H9 (cell line): ENCODE measurements around the gene WASHC2A. TPM values are rescaled to one million over a fixed set of nuclear protein-coding genes. Genes with fewer than 3 reads are reported as not detected.
"Not testable (repeated sequence)": the region's sequence is repeated elsewhere in the genome, so short reads cannot be mapped to it uniquely, and the experiment has no call there.

Experiments
- DNase-seq: peaks from one replicate; pipeline ENCODE4 v3.0.0-alpha.2; 2017
- H2AFZ ChIP-seq: one replicate; pipeline ENCODE4 v1.6.1; 2013; ENCODE audit warnings: mild to moderate bottlenecking, low read length, control low read depth, moderate library complexity
- H2AK5ac ChIP-seq: 2 replicates; pipeline ENCODE4 v1.6.1; 2013; ENCODE audit warnings: low read length, control low read depth, mixed read lengths; ENCODE audit not compliant: insufficient read length
- H2BK120ac ChIP-seq: one replicate; pipeline ENCODE4 v1.6.1; 2013; ENCODE audit warnings: low read depth, mild to moderate bottlenecking, low read length, control low read depth, inconsistent platforms; ENCODE audit not compliant: poor library complexity, severe bottlenecking
- H2BK12ac ChIP-seq: 2 replicates; pipeline ENCODE4 v1.6.1; 2013; ENCODE audit warnings: low read length, control low read depth, mixed read lengths, low read depth; ENCODE audit not compliant: insufficient read length
- H2BK15ac ChIP-seq: 2 replicates; pipeline ENCODE4 v1.6.1; 2013; ENCODE audit warnings: low read depth, low read length, control low read depth
- H2BK20ac ChIP-seq: one replicate; pipeline ENCODE4 v1.6.1; 2013; ENCODE audit warnings: low read depth, mild to moderate bottlenecking, low read length, control low read depth, inconsistent platforms; ENCODE audit not compliant: poor library complexity, severe bottlenecking
- H2BK5ac ChIP-seq: 2 replicates; pipeline ENCODE4 v1.6.1; 2013; ENCODE audit warnings: low read length, control low read depth, mixed read lengths; ENCODE audit not compliant: insufficient read length
- H3K14ac ChIP-seq: 2 replicates; pipeline ENCODE4 v1.6.1; 2013; ENCODE audit warnings: low read length, control low read depth; ENCODE audit not compliant: insufficient read depth
- H3K18ac ChIP-seq: 2 replicates; pipeline ENCODE4 v1.6.1; 2013; ENCODE audit warnings: low read depth, mild to moderate bottlenecking, mixed read lengths, low read length, control low read depth; ENCODE audit not compliant: insufficient read length
- H3K23ac ChIP-seq: 2 replicates; pipeline ENCODE4 v1.6.1; 2013; ENCODE audit warnings: low read length, control low read depth, mixed read lengths, low read depth; ENCODE audit not compliant: insufficient read length
- H3K23me2 ChIP-seq: 2 replicates; pipeline ENCODE4 v1.6.1; 2013; ENCODE audit warnings: low read depth, mild to moderate bottlenecking, mixed read lengths, low read length, control low read depth; ENCODE audit not compliant: insufficient read length, poor library complexity, severe bottlenecking
- H3K27ac ChIP-seq: 2 replicates; pipeline ENCODE4 v1.5.1; 2013; ENCODE audit warnings: low read length, control low read depth, mixed read lengths, low read depth; ENCODE audit not compliant: insufficient read length
- H3K27me3 ChIP-seq: 2 replicates; pipeline ENCODE4 v1.6.1; 2013; ENCODE audit warnings: low read length, control low read depth, inconsistent platforms; ENCODE audit not compliant: insufficient read depth
- H3K4ac ChIP-seq: 2 replicates; pipeline ENCODE4 v1.6.1; 2013; ENCODE audit warnings: low read depth, mild to moderate bottlenecking, control low read depth, inconsistent platforms, low read length, moderate library complexity
- H3K4me1 ChIP-seq: 2 replicates; pipeline ENCODE4 v1.6.1; 2013; ENCODE audit warnings: low read length, control low read depth, inconsistent platforms; ENCODE audit not compliant: insufficient read depth
- H3K4me2 ChIP-seq: 2 replicates; pipeline ENCODE4 v1.6.1; 2013; ENCODE audit warnings: low read length, control low read depth, mixed read lengths; ENCODE audit not compliant: insufficient read length, insufficient read depth
- H3K56ac ChIP-seq: 2 replicates; pipeline ENCODE4 v1.6.1; 2013; ENCODE audit warnings: low read depth, mild to moderate bottlenecking, mixed read lengths, low read length, control low read depth; ENCODE audit not compliant: insufficient read length
- H3K79me1 ChIP-seq: 2 replicates; pipeline ENCODE4 v1.6.1; 2013; ENCODE audit warnings: low read depth, mild to moderate bottlenecking, moderate library complexity, low read length, control low read depth, inconsistent platforms; ENCODE audit not compliant: insufficient read depth, poor library complexity, severe bottlenecking
- H3K79me2 ChIP-seq: 2 replicates; pipeline ENCODE4 v1.6.1; 2013; ENCODE audit warnings: low read length, control low read depth, inconsistent platforms; ENCODE audit not compliant: insufficient read depth
- H3K9ac ChIP-seq: 2 replicates; pipeline ENCODE4 v1.6.1; 2013; ENCODE audit warnings: low read length, control low read depth, mixed read lengths; ENCODE audit not compliant: insufficient read length; ENCODE audit errors: extremely low read depth
- H3K9me3 ChIP-seq: one replicate; pipeline ENCODE4 v1.6.1; 2013; ENCODE audit warnings: low read depth, low read length, inconsistent platforms; ENCODE audit not compliant: control insufficient read depth
- H3T11ph ChIP-seq: one replicate; pipeline ENCODE4 v1.6.1; 2013; ENCODE audit warnings: mild to moderate bottlenecking, low read length, control low read depth, inconsistent platforms
- H4K20me1 ChIP-seq: one replicate; pipeline ENCODE4 v1.6.1; 2013; ENCODE audit not compliant: control insufficient read depth, insufficient read length, insufficient read depth
- H4K5ac ChIP-seq: 2 replicates; pipeline ENCODE4 v1.6.1; 2013; ENCODE audit warnings: low read depth, mild to moderate bottlenecking, mixed read lengths, low read length, control low read depth; ENCODE audit not compliant: insufficient read length
- H4K8ac ChIP-seq: replicated peaks from 2 replicates; pipeline ENCODE4 v1.6.1; 2013; ENCODE audit warnings: low read length, control low read depth, mixed read lengths, low read depth; ENCODE audit not compliant: insufficient read length
- H4K91ac ChIP-seq: 2 replicates; pipeline ENCODE4 v1.6.1; 2013; ENCODE audit warnings: low read depth, mild to moderate bottlenecking, moderate library complexity, mixed read lengths, low read length, control low read depth; ENCODE audit not compliant: insufficient read length
- H3K27ac Mint-ChIP-seq, 3 experiments: 2 replicates in 2 of 3; 3 replicates in 1 of 3; pipeline ENCODE4 v1.8.0; 2020 to 2021; ENCODE audit warnings: mixed read lengths in 3 of 3, mild to moderate bottlenecking in 1 of 3, moderate library complexity in 1 of 3
- H3K27me3 Mint-ChIP-seq: 2 replicates; pipeline ENCODE4 v1.8.0; 2021; ENCODE audit warnings: low read depth, mild to moderate bottlenecking, moderate library complexity, mixed read lengths
- H3K36me3 Mint-ChIP-seq, 3 experiments: 2 replicates in 2 of 3; 3 replicates in 1 of 3; pipeline ENCODE4 v1.8.0; 2020 to 2021; ENCODE audit warnings: low read depth in 3 of 3, mixed read lengths in 3 of 3; ENCODE audit not compliant: insufficient read depth in 1 of 3
- H3K4me1 Mint-ChIP-seq, 2 experiments: 2 replicates each; pipeline ENCODE4 v1.8.0; 2020; ENCODE audit warnings: mixed read lengths in 2 of 2
- H3K4me3 Mint-ChIP-seq, 2 experiments: 2 replicates in 1 of 2; 3 replicates in 1 of 2; pipeline ENCODE4 v1.8.0; 2020 to 2021; ENCODE audit warnings: mild to moderate bottlenecking in 2 of 2, mixed read lengths in 2 of 2, moderate library complexity in 1 of 2
- H3K9me3 Mint-ChIP-seq, 2 experiments: 2 replicates in 1 of 2; 3 replicates in 1 of 2; pipeline ENCODE4 v1.8.0; 2020; ENCODE audit warnings: mild to moderate bottlenecking in 2 of 2, mixed read lengths in 2 of 2, moderate library complexity in 1 of 2
- WGBS: extraction: QIAGEN DNeasy Blood & Tissue Kit; methylation state at CpG from one replicate; pipeline ENCODE4 v1.1.7; 2013; ENCODE audit warnings: missing lambda C conversion rate, low lambda C conversion rate, mixed read lengths; ENCODE audit not compliant: insufficient read length; ENCODE audit errors: extremely low coverage; 5-methylcytosine and 5-hydroxymethylcytosine counted together
- total RNA-seq: library from RNA; stranded (reverse); gene quantifications from 2 replicates; pipeline ENCODE4 v1.2.1, GENCODE V29; 2021

WASHC2A gene
- total RNA-seq, 1 experiment from 2014 or later, result 32.1 TPM

DNA sequence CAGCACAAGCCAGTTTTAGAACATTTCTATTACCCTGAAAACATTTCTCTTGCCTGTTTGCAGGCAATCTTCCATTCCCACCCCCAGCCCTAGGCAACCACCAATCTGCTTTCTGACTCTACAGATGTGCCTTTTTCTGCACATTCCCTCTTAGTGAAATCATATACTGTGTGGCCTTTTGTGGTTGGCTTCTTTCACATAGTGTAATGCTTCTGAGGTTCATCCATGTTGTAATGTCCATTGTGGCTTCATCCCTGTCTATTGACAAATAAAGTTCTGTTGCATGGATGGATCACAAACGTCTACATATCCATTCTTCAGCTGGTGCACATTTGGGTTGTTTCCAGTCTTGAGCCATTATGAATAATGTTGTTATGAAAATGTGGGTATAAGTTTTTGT is 77.8 kb downstream of the WASHC2A start:
- not testable (repeated sequence) for H2BK120ac ChIP-seq, H4K20me1 ChIP-seq, DNase-seq, H3K27me3 ChIP-seq, H3K4me3 Mint-ChIP-seq, H3K23ac ChIP-seq, H3K4ac ChIP-seq, H3K79me1 ChIP-seq, H3K4me1 Mint-ChIP-seq, H3K4me1 ChIP-seq, H3K9me3 ChIP-seq, H2BK15ac ChIP-seq, H3K9me3 Mint-ChIP-seq, H3K79me2 ChIP-seq, H3K9ac ChIP-seq, H3K56ac ChIP-seq, H3K18ac ChIP-seq, H3K23me2 ChIP-seq, H2AK5ac ChIP-seq, H3K27ac ChIP-seq, H3K14ac ChIP-seq, H3K4me2 ChIP-seq, H2BK20ac ChIP-seq, H3K27me3 Mint-ChIP-seq, H3K27ac Mint-ChIP-seq, H4K5ac ChIP-seq, H4K8ac ChIP-seq, H4K91ac ChIP-seq, H3T11ph ChIP-seq, H2BK12ac ChIP-seq, H2AFZ ChIP-seq, H2BK5ac ChIP-seq, H3K36me3 Mint-ChIP-seq
- WGBS, result no CpG with 5 or more reads among the region's 1 CpG
